ENCODE results near the gene APOO.
"Not testable (repeated sequence)": the region's sequence is repeated elsewhere in the genome, so short reads cannot be mapped to it uniquely, and the experiment has no call there.

The APOO gene

DNA sequence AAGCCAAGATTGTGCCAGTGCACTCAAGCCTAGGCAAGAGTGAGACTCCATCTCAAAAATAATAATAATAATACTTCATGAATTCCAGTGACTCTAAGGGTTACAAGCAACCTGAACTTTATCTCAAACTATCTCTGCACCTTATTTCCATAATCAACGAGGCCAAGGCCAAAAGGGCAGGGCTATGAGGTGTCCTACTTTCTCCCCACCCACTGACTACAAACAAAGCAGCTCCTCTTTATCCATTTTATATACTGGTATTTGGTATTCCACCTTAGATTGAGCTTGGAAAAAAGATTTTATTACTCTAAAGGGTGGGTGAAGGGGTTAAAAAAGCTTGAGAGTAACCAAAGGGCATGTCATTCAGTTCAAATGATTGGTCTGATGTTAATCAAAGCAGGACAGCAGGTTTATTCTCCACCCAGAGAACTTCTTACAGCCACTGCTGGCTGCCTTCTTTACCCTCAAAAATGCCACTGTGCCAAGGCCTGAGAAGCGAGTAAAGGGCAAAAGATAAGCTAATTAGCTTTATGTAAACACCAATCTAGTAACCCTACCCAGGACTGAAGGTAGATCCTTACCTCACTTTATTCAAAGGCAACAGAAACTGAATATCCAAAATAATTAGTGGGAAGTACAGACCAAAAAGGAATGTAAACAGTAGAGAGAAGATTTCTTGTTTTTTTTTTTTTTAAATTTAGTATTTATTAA is 28.2 kb downstream of the APOO start:
- DNase-seq: no peak
- in situ Hi-C loops (cut with HindIII; ENCODE audit: low pct_ligation_motif_present, low pct_unique_long_range_greater_than_20kb, low sequenced_read_pairs): no loop called here

DNA sequence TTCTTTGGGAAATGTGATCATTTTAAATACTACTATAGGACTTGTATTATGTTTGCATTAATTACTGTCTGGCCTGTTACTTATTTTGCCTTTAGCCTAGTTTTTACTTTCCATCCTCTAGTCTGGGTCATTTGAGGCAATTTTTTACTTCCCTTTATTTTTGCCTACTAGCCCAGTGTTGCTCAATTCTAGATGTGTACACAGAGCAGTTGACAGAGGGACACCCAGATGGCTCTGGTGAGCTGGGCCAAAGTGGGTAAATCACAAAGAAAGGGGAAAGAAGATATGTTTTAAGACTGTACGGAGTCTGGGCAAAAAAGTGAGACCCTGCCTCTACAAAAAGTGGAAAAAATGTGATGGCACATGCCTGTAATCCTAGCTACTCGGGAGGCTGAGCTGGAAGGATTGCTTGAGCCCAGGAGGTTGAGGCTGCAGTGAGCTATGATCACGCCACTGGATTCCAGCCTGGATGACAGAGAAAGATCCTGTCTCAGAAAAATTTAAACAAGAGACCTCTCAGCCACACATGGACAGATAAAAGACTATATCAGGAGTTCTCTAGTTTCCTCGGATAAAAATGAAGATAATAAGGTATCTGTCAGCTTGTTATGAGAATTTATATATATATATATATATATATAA is 35.7 kb downstream of the APOO start:
- in situ Hi-C loops (cut with HindIII; ENCODE audit: low pct_ligation_motif_present, low pct_unique_long_range_greater_than_20kb, low sequenced_read_pairs): no loop called here

DNA sequence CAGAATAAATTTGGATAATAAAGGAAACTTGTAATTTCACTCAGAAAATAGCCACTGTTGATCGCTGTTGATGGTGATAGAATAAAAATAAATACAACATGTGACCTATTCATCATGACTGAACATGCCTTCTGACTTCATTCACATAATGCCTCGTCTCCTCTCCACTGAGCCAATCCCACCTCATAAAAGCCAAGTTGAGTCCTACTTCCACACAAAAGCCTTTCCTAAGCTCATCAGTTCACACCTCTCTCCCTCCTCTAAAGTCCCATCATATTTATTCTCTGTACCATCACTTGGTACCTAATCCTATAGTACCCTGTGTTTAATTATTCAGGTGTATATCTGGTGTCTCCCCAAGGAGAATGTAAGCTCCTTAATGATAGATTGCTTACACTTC is 37.7 kb downstream of the APOO start:
- in situ Hi-C loops (cut with HindIII; ENCODE audit: low pct_ligation_motif_present, low pct_unique_long_range_greater_than_20kb, low sequenced_read_pairs): no loop called here
- no peak for DNase-seq

More for the DNA sequence above, 35.7 kb downstream of the APOO start:
- no peak for DNase-seq

DNA sequence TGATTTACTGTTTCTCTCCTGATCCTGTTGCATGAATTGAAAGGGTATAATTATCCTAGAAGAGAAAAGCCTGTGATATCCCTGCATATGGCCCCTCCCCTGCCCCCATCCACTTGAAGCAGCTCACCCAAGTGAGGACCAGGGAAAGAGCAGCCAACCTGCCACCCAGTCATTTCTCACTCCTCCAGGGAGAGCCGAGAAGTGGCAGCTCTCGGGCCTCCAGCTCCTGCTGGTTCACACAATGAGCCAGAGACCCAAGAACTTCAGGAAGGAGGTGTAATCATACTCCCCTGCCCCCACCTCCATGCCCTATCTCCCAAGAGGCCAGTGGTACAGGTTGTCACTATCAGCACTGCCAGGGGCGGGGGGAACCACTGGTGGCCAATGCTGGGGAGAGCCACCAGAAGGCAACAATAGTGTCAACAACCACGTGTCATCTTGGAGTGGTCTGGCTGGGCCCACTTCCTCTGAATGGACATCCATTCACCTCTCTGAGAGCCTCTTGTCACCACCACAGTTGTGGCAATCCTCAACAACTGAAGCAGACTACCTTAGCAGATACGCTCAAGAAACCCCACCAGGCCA is 42.9 kb downstream of the APOO start:
- DNase-seq: no peak
- in situ Hi-C loops (cut with HindIII; ENCODE audit: low pct_ligation_motif_present, low pct_unique_long_range_greater_than_20kb, low sequenced_read_pairs): no loop called here

DNA sequence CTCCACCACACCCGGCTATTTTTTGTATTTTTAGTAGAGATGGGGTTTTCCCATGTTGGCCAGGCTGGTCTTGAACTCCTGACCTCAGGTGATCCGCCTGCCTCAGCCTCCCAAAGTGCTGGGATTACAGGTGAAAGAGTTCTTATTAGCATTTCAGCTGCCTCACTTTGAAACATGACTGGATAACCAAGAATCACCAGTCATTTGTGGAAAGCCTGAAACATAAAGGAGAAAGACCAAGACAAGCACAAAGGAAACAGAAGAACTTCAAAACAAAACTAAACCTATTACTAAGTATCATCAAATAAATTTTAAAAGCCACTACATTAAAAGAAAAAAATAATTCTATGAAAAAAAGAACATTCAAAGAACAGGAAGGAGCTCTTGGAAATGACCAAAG is 45.8 kb downstream of the APOO start:
- DNase-seq; in situ Hi-C loops (cut with HindIII; ENCODE audit: low pct_ligation_motif_present, low pct_unique_long_range_greater_than_20kb, low sequenced_read_pairs): not testable (repeated sequence)

DNA sequence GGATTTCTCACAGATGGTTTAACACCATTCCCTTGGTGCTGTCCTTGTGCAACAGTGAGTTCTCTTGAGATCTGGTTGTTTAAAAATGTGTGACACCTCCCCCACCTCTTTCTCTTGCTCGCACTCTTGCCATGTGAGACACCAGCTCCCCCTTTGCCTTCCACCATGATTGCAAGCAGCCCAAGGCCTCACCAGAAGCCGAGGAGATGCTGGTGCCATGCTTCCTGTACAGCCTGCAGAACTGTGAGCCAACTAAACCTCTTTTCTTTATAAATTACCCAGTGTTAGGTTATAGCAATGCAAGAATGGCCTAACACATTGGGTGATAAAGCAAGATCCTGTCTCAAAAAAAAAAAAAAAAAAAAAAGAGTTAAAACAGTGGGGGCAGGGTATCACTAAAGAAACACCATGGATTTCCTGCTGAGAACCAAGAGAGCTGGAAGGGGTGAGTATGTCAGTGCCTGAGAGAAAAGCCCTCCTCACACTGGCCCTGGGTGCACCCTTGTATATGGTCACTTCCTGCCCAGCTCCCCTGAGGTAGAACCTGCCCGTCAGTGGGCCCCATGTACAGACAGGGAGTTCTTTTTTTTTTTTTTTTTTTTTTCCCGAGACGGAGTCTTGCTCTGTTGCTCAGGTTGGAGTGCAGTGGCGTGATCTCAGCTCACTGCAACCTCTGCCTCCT is 46.4 kb downstream of the APOO start:
- no peak for DNase-seq
- in situ Hi-C loops (cut with HindIII; ENCODE audit: low pct_ligation_motif_present, low pct_unique_long_range_greater_than_20kb, low sequenced_read_pairs): no loop called here

DNA sequence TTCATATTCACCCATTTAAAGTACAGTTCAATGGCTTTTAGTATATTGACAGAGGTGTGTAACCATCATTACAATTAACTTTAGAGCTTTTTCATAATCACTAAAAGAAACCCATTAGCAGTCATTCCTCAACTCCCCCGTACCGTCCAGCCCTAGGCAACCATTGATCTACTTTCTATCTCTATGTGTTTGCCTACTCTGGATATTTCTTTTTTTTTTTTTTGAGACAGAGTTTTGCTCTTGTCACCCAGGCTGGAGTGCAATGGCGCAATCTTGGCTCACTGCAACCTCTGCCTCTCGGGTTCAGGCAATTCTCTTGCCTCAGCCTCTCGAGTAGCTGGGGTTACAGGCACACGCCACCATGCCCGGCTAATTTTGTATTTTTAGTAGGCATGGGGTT is 48.5 kb downstream of the APOO start:
- in situ Hi-C loops (cut with HindIII; ENCODE audit: low pct_ligation_motif_present, low pct_unique_long_range_greater_than_20kb, low sequenced_read_pairs); DNase-seq: not testable (repeated sequence)

DNA sequence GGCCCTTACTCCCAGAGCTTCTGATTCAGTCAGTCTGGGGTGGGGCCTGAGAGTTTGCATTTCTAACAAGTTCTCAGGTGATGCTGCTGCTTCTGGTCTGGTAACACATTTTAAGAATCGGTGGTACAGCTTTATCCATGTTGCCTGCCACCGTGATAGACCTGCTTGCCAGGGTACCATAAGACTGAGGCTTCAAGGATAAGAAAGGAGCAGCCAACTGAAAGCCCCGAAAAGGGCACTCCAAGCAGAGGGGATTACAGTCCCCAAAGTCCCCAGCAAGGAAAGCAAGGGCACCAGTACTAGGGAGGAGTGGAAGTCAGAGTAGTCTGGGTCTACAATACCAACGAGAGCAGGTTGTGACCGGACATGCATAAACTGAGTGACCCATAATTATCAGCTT is 49.8 kb downstream of the APOO start:
- in situ Hi-C loops (cut with HindIII; ENCODE audit: low pct_ligation_motif_present, low pct_unique_long_range_greater_than_20kb, low sequenced_read_pairs): no loop called here
- DNase-seq: no peak

DNA sequence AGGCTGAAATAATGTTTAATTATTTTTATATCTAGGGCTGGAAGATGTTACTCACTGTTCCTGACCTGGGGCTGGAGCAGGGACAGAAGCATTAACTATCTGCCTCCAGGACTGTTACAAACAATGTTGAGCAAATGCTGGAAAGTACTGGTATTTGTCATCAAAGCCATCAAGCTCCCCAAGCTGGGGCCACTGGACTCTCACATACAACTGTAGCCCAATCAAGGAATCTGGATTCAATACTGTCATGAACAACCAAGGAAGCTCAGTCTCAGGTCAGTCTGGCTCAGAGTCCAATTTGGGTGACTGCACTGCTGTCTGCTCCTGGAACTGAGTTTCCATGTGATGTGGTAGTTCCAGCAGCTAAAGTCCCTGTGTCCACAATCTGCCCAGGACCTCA is 50.4 kb downstream of the APOO start:
- in situ Hi-C loops (cut with HindIII; ENCODE audit: low pct_ligation_motif_present, low pct_unique_long_range_greater_than_20kb, low sequenced_read_pairs): no loop called here
- no peak for DNase-seq

DNA sequence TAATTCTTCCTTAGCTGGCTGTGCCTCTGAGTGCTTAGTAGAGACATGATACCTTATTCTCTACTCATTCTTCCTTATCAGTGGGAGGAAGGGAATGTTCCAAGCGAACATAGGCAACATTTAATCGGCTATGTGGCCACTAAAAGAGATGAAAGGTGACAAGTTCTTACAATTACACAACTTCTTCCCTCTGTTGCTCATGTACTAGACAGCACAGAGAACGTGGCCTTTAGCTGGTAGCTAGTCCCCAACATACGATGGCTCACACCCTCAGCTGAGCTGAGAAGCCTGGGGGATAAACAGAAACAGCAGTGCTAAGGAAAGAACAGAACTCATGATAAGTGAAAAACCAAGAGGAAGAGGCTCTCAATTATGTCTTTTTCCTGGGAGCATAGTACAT is 52.2 kb downstream of the APOO start:
- in situ Hi-C loops (cut with HindIII; ENCODE audit: low pct_ligation_motif_present, low pct_unique_long_range_greater_than_20kb, low sequenced_read_pairs): no loop called here
- no peak for DNase-seq

DNA sequence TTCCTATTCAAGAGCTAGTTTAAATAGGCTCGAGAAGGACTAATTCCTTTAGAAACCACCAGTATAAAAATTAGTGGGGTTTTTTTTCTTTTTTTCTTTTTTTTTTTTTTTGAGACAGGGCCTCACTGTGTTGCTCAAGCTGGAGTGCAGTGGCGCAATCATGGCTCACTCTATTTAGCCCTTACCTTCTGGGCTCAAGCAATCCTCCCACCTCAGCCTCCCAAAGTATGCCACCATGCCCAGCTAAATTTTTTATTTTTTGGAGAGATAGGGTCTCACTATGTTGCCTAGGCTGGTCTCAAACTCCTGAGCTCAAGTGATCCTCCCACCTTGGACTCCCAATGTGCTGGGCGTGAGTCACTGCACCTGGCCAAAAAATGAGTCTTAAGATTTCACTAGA is 52.8 kb downstream of the APOO start:
- in situ Hi-C loops (cut with HindIII; ENCODE audit: low pct_ligation_motif_present, low pct_unique_long_range_greater_than_20kb, low sequenced_read_pairs): no loop called here
- DNase-seq: no peak

DNA sequence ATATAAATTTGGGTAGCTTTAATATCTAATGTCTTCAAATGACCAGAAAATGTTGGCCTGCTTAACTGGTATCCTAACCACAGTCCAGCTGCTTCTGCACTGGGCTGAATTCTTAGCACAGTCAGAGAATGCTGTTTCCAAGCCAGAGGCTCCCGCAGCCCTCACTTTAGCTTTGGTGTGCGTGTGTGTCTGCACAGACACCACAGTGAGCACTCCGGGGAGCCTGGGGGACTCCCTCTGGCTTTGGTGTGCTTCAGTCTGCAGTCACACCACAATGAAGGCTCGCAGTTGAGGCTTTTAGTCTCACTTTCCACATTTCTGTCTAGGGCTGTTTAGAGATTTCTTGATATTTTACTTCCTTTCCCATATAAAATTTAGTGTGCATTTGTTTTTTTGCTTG is 53.6 kb downstream of the APOO start:
- in situ Hi-C loops (cut with HindIII; ENCODE audit: low pct_ligation_motif_present, low pct_unique_long_range_greater_than_20kb, low sequenced_read_pairs): no loop called here
- DNase-seq: no peak

DNA sequence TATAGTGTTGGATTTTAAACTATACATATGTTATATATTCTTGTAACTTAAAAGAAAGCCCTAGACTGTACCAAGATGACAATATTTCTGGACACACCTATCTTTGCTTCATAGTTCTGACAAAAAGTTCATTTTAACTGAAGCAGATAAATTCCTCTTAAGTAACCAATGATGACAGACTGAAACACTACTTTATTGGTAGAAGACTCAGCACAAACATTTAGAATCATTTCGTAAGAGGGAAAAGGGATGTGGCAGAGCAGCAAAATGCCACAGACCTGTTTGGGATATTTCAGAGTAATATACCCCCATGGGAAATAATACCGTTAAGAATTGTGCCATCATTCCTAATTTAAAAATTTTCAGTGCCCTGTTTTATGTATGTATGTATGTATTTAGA is 56.2 kb downstream of the APOO start:
- in situ Hi-C loops (cut with HindIII; ENCODE audit: low pct_ligation_motif_present, low pct_unique_long_range_greater_than_20kb, low sequenced_read_pairs): no loop called here
- no peak for DNase-seq

DNA sequence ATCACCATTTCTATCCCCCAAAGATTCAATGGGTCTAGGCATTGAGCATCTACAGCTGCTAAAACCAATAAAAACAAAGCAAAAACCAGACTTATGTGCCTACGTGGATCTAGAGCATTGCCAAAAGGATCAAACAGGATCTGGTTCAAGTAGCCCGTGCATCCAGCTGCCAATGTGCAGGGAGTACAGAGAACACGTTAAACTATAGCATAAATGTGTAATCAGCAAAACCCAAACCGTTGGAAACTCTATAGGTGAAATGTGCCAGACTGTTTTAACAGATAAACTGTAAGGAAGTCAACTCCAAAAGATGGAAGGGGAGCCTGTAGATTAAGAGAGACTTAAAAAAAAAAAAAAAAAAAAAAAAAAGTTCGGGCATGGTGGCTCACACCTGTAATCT is 58.5 kb downstream of the APOO start:
- DNase-seq: no peak
- in situ Hi-C loops (cut with HindIII; ENCODE audit: low pct_ligation_motif_present, low pct_unique_long_range_greater_than_20kb, low sequenced_read_pairs): no loop called here

DNA sequence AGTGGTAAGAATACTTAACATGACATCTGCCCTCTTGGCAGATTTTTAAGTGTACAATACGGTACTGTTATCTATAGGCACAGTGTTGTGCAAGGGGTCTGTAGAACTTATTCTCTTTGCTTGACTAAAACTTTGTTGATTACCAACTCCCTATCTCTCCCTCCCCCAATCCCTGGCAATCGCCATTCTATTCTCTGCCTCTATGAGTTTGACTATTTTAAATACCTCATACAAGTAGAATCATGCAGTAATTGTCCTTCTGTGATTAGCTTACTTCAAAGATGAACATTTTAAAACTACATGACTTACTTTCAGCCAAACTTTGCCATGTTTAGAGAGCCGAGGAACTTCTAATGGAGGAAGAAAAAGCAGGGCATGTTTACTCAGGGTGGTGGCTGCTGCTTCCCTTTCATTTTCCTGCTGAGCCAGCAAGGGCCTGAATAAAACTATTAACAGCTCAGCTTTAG is 62.4 kb downstream of the APOO start:
- no peak for DNase-seq
- in situ Hi-C loops (cut with HindIII; ENCODE audit: low pct_ligation_motif_present, low pct_unique_long_range_greater_than_20kb, low sequenced_read_pairs): no loop called here

DNA sequence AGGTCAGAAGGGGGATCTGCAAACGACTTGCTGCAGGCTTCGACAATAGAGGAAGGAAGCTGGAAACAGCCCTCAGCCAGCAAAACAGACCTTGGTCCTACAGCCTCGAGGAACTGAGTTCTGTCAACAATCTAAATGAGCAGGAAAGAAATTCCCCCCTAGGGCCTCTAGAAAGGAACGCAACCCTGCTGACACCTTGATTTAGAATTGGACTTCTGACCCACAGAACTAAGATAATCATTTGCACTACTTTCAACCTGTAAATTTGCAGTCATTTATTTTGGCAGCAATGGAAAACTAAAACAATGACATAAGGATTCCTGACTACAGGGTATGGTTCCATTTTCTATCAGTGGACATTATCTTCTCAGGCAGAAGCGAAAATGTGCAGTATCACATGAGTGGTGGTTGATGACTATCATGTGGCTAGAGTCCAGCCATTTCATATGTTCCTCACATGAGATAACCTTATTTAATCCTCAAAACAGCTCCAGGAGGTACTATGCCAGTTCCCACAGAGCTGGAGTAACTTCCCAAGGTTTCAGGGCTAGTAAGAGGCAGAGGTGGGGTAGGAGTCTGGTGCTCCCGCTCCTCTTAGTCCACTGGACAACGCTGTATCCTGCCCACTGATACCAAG is 63.1 kb downstream of the APOO start:
- in situ Hi-C loops (cut with HindIII; ENCODE audit: low pct_ligation_motif_present, low pct_unique_long_range_greater_than_20kb, low sequenced_read_pairs): no loop called here
- DNase-seq: no peak

DNA sequence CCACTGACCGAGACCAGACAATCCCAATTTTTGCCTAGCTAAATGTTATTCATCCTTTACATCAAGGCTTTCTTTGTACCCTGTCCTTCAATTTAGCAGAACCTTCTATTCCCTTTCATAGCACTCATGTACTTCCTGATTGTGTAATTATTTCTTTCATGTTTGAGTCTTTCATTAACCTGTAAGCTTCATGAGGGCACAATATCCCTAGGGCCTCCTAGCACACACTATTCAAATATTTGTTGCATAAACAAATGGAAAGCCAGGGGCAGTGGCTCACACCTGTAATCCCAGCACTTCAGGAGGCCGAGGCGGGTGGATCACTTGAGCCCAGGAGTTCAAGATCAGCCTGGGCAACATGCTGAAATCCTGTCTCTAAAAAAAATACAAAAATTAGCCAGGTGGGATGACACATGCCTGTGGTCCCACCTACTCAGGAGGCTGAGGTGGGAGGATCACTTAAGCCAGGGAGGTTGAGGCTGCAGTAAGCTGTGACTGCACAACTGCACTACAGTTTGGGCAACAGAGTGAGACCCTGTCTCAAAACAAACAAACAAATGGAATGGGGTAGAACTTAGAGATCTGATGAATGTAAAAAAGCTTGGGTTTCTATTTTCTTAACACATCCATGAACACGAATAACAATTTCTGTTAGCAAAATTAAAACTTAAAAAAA is 65.8 kb downstream of the APOO start:
- in situ Hi-C loops (cut with HindIII; ENCODE audit: low pct_ligation_motif_present, low pct_unique_long_range_greater_than_20kb, low sequenced_read_pairs): no loop called here
- no peak for DNase-seq

DNA sequence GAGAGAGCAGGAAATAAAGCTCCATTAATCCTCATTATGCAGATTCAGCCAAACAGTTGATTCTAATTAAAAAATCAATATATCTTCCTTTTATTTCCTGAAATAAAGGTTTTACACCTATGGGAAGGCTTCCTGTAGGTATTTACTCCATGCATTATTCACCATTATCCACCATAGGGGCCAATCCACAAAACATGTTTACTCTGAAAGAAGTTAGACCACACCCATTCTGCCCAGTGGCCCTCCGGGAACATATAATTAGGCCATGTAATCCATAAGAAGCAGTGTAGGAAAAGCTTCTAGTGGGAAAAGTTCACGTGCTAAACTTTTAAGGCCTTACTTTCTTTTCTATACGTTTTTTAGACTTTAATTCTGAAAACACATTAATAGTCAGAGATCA is 67.1 kb downstream of the APOO start:
- in situ Hi-C loops (cut with HindIII; ENCODE audit: low pct_ligation_motif_present, low pct_unique_long_range_greater_than_20kb, low sequenced_read_pairs): no loop called here
- no peak for DNase-seq

DNA sequence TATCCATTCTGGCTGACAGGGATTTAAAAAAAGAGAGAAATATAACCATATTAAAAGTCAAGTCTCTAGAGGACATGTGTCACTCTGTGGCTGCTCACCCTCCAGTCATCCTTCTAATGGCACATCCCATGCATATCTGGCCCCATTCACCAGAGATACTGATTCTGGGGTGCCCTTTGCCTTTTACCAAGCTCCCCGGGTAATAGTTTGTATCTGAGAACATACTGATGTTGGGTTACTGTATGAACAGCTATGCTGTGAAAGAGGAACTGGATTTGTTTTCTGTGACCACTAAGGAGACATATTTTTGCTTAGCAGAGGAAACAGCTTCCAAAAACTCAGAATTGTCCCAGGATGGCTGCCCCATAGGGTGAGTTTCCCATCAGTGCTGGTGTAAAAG is 68.8 kb downstream of the APOO start:
- no peak for DNase-seq
- in situ Hi-C loops (cut with HindIII; ENCODE audit: low pct_ligation_motif_present, low pct_unique_long_range_greater_than_20kb, low sequenced_read_pairs): no loop called here

Data from ACHN (cell line).